ENCODE data around the gene ZNF37A.

GRCh38 chr10:38076687-38077086, 17.4 kb upstream of the ZNF37A start:
- TF ChIP-seq CTCF (conservative IDR thresholded peaks at IDR 0.05; ENCODE audit: low read length) (no peak), EZH2phosphoT487 (IDR thresholded peaks at IDR 0.05; ENCODE audit: borderline replicate concordance) (no peak)
